ENCODE results near the gene MSRB3.

MSRB3 gene

GRCh38 chr12:65325183-65325582, 46.7 kb downstream of the MSRB3 start:
- DNase-seq (ENCODE audit: low spot score), result no peak

DNA sequence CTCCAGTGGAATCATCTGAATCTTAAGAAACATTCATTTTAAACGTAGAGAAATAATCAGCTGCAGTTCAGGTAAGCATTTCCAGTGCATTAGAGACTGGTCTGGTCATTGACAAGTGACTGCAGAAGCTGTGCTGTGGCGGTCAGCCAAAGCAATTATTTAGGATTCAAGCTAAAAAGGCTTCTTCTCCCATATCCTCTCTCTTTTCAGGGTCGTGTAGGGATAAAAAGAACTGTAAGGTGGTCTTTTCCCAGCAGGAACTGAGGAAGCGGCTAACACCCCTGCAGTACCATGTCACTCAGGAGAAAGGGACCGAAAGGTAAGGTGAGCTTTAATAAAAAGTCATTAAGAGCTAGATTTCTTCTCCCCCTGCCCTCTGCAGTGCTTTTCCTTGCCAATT, 48.1 kb downstream of the MSRB3 start:
- DNase-seq (ENCODE audit: low spot score), result no peak

- DNase-seq (ENCODE audit: low spot score), result no peak
Observed at GRCh38 chr12:65327207-65328076, 49.0 kb downstream of the MSRB3 start.

GRCh38 chr12:65329721-65330120, 51.2 kb downstream of the MSRB3 start:
- no peak for DNase-seq (ENCODE audit: low spot score)

GRCh38 chr12:65330331-65330730, 51.8 kb downstream of the MSRB3 start:
- DNase-seq (ENCODE audit: low spot score), result no peak

- no peak for DNase-seq (ENCODE audit: low spot score)
Observed at GRCh38 chr12:65331456-65331855, 53.0 kb downstream of the MSRB3 start.

DNA sequence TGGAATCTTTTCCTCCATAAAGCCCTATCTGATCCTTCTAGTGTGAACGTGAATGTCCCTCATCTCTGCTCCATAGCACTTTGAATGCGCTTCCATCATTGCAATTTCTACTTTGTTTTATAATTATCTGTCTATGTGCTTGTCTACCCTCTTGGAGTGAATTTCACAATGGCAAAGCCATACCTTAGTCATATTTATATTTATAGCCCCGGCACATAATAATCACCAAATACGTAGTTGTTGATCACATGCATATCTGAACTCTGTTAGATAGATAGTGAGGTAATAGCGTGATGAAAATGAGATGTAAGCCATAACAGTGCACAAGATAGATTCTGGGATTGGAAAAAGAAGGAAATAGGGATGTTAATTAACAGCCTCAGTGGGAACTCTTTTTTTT, 55.2 kb downstream of the MSRB3 start:
- DNase-seq (ENCODE audit: low spot score), result no peak

- no peak for DNase-seq (ENCODE audit: low spot score)
Observed at GRCh38 chr12:65334521-65334920, 56.0 kb downstream of the MSRB3 start.

- DNase-seq (ENCODE audit: low spot score), result peak; percentile 62
Observed at GRCh38 chr12:65335021-65335714, 56.7 kb downstream of the MSRB3 start.

GRCh38 chr12:65335981-65336380, 57.5 kb downstream of the MSRB3 start:
- DNase-seq (ENCODE audit: low spot score), result no peak

DNA sequence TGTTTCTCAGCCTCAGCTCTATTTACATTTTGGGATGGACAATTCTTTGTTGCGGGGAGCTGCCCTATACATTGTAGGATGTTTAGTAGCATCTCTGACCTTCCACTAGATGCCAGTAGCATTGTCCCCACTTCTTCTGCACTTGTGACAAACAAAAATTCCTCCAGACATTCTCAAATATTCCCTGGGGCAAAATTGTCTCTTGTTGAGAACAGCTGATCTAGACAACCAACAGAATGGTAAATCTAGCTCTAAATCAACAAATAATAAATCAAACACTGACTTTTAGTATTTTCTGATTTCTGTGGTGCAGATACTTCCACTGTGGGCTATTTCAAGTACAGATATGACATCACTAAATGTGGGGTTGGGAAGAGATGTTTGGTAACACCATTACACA, 60.7 kb downstream of the MSRB3 start:
- DNase-seq (ENCODE audit: low spot score), result no peak

GRCh38 chr12:65343230-65343629, 64.7 kb downstream of the MSRB3 start:
- DNase-seq (ENCODE audit: low spot score), result no peak

- DNase-seq (ENCODE audit: low spot score), result no peak
Observed at GRCh38 chr12:65343801-65344200, 65.3 kb downstream of the MSRB3 start.

- DNase-seq (ENCODE audit: low spot score), result no peak
Observed at GRCh38 chr12:65355461-65355860, 77.0 kb downstream of the MSRB3 start.

DNA sequence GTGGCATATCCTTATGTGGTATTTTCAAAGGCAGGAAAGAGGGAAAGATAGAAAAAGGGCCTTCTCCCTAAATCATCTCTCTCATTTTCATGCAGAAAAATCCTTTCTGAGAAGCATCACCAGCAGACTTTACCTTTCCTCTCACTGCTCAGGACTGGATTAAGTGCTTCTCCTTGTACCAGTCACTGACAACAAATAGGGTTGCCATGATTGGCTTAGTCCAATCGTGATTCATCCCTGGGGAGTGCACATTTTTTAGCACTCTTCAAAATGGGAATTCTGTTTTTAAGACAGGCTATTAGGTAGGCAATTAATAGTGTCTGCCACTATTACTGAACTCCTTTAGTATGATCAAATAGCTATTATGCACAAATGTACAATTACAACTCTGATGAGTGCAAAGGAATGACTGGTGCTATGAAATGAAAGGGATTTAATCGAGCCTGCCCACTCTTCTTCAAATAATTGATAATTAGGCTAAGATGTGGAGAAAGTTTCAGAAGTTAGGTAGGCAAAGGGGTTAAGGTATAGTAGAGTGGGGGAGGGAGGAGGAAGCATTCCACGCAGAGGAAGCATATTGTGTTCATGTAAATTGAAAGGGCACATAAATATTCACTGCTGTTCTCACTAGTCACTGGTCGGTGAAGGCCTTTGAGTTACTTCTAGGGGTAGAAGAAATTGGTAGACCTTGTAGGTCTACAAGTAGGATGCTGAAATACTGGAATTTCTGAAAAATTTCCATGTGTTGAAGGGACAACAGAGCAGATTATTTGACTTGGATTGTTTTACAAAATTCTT, 84.0 kb downstream of the MSRB3 start:
- no peak for DNase-seq (ENCODE audit: low spot score)

GRCh38 chr12:65364046-65364445, 85.6 kb downstream of the MSRB3 start:
- DNase-seq (ENCODE audit: low spot score), result peak; percentile 13

DNA sequence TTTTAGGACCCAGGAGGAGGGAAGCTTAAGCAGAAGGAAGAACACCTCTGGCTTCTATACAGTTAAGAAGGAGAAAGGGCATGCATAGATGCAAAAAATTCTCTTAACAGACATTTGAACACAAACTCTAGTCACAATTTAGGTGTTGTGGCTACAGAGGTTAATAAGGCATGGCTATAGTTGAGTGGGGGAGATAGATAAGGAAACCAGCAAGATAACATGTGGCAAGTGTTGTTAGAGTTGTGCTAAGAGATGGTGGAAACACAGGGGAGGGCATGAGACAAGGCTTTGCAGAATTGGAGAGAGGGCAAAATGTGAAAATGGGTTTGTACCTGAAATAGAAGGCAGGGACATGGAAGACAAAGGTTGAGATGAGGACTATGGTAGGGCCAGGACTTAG, 88.9 kb downstream of the MSRB3 start:
- DNase-seq (ENCODE audit: low spot score), result no peak

- no peak for DNase-seq (ENCODE audit: low spot score)
Observed at GRCh38 chr12:65368055-65368454, 89.6 kb downstream of the MSRB3 start.

DNA sequence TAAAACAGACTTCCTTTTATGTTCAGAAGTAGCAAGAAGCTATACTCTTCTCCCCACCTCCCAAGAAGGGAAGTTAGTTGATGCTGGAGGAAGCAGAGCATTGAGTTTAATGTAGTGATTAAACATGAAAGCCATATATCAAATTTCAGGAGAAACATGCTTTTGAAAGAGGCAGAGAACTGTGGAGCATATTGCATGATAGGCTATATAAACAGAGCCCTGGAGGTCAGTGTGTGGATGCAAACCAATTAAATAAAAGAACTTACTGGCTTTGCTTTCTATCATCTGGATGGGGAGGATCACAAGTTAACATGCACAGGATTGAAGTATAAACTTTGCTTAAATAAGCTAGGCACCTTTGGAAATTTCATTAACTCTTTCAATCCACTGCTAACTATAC, 94.1 kb downstream of the MSRB3 start:
- no peak for DNase-seq (ENCODE audit: low spot score)

DNA sequence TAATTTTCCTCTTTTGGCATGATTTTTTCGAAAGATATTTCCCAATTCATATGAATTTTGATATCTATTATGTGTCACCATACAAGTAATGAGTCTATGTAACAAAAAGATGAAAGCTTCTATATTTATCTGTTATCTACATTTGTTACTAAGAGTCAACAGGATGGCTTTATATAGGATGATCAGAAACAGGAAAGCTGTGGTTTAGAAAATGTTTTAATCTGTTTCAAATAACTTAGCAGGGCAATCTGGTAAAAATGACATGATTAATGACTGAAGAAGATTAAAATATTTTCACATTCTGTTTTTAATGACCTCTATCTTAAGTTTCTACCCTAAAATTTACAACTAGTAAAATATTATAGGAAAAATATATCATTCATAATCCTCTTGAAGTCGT, 105.8 kb downstream of the MSRB3 start:
- DNase-seq (ENCODE audit: low spot score), result no peak

GRCh38 chr12:65387396-65387795, 108.9 kb downstream of the MSRB3 start:
- DNase-seq (ENCODE audit: low spot score), result no peak

DNA sequence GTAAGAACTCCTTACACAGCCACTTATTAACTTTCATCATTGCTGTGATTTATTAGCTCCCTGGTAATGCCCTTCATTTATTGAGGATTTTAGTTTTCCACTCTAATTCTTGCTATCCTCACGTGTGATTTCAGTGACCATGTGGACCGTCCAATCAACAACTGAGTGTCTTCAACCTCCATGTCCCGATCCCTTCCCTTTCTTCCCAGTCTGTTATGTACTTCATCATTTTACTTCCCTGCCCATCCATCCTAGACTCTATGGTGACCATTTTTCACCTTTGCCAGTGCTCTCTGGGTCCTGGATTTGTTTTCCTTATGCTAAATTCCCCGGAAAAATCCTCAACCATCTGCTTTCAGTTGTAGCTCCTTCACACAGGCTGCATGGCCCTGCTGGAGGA, 111.0 kb downstream of the MSRB3 start:
- DNase-seq (ENCODE audit: low spot score), result no peak

- DNase-seq (ENCODE audit: low spot score), result no peak
Observed at GRCh38 chr12:65391711-65392110, 113.2 kb downstream of the MSRB3 start.

Data from hepatic stellate cell (primary cell).